CD14-positive monocyte (primary cell): Measurements from ENCODE around the gene CATSPER4. TPM values are rescaled to one million over a fixed set of nuclear protein-coding genes. Genes with fewer than 3 reads are reported as not detected.

Source experiments
- DNase-seq, 3 donors: peaks; one replicate each; pipeline ENCODE4 v3.0.0-alpha.2; 2011 to 2022
- H2AFZ ChIP-seq: 2 replicates; pipeline ENCODE4 v1.6.0; 2012; ENCODE audit warnings: mild to moderate bottlenecking, low read depth, low read length, inconsistent platforms; ENCODE audit not compliant: insufficient read depth, poor library complexity, severe bottlenecking
- H3K27ac ChIP-seq, 2 donors: 1 replicate in 1 of 2; 2 replicates in 1 of 2; pipeline ENCODE4 v1.5.1; 2012 to 2013; ENCODE audit warnings: low read length in 2 of 2, control low read depth in 1 of 2, inconsistent platforms in 1 of 2, low read depth in 1 of 2, mild to moderate bottlenecking in 1 of 2
- H3K27me3 ChIP-seq, 2 donors: one replicate each; pipeline versions ENCODE4 v1.6.0 to v1.6.1; 2011 to 2013; ENCODE audit warnings: low read length in 2 of 2; ENCODE audit not compliant: control insufficient read depth in 2 of 2, insufficient read depth in 2 of 2
- H3K36me3 ChIP-seq, 2 donors: replicated peaks in 1 of 2; 1 replicate in 1 of 2; 2 replicates in 1 of 2; pipeline versions ENCODE4 v1.5.1 to v1.6.1; 2012 to 2013; ENCODE audit warnings: low read length in 2 of 2, control low read depth in 1 of 2, inconsistent platforms in 1 of 2, mild to moderate bottlenecking in 1 of 2; ENCODE audit not compliant: insufficient read depth in 2 of 2, control insufficient read depth in 1 of 2
- H3K4me1 ChIP-seq, 2 donors: 1 replicate in 1 of 2; 2 replicates in 1 of 2; pipeline versions ENCODE4 v1.5.1 to v1.6.1; 2012 to 2013; ENCODE audit warnings: low read length in 2 of 2, control low read depth in 1 of 2, inconsistent platforms in 1 of 2, mild to moderate bottlenecking in 1 of 2, moderate library complexity in 1 of 2; ENCODE audit not compliant: insufficient read depth in 2 of 2, control insufficient read depth in 1 of 2
- H3K4me2 ChIP-seq: replicated peaks from 2 replicates; pipeline ENCODE3; 2012; ENCODE audit warnings: low read length, moderate library complexity, mild to moderate bottlenecking; ENCODE audit not compliant: poor library complexity, severe bottlenecking; ENCODE audit errors: extremely low read depth
- H3K4me3 ChIP-seq, 3 experiments: fragments of 200-600 bp in 1 of 3; sonication (generic) in 1 of 3; replicated peaks in 1 of 3; 1 replicate in 2 of 3; 2 replicates in 1 of 3; pipeline ENCODE4 v1.5.1; 2011 to 2013; ENCODE audit warnings: low read length in 3 of 3, mild to moderate bottlenecking in 3 of 3, control low read depth in 2 of 3, low read depth in 2 of 3, inconsistent platforms in 1 of 3, moderate library complexity in 1 of 3
- H3K79me2 ChIP-seq: 2 replicates; pipeline ENCODE4 v1.6.0; 2012; ENCODE audit warnings: mild to moderate bottlenecking, control low read depth, inconsistent platforms, low read length, moderate library complexity; ENCODE audit not compliant: insufficient read depth
- H3K9ac ChIP-seq: 2 replicates; pipeline ENCODE4 v1.6.0; 2017; ENCODE audit warnings: low read length, mild to moderate bottlenecking; ENCODE audit not compliant: insufficient read depth, poor library complexity, severe bottlenecking
- H3K9me3 ChIP-seq, 2 donors: replicated peaks in 1 of 2; 1 replicate in 1 of 2; 2 replicates in 1 of 2; pipeline versions ENCODE4 v1.5.1 to v1.6.1; 2012 to 2013; ENCODE audit warnings: low read length in 2 of 2, control low read depth in 1 of 2; ENCODE audit not compliant: control insufficient read depth in 1 of 2, insufficient read depth in 1 of 2
- H4K20me1 ChIP-seq: 2 replicates; pipeline ENCODE4 v1.6.0; 2012; ENCODE audit warnings: mild to moderate bottlenecking, low read length, control low read depth, moderate library complexity; ENCODE audit not compliant: insufficient read depth
- H3K27ac Mint-ChIP-seq, 7 donors: one replicate each; pipeline ENCODE4 v1.8.0; 2020; ENCODE audit warnings: mild to moderate bottlenecking in 7 of 7, mixed read lengths in 7 of 7, moderate library complexity in 6 of 7, inconsistent platforms in 2 of 7
- H3K27me3 Mint-ChIP-seq, 3 donors: one replicate each; pipeline ENCODE4 v1.8.0; 2021 to 2022; ENCODE audit warnings: low read depth in 3 of 3, mild to moderate bottlenecking in 3 of 3, mixed read lengths in 3 of 3, moderate library complexity in 3 of 3, inconsistent platforms in 1 of 3
- H3K36me3 Mint-ChIP-seq, 2 donors: one replicate each; pipeline ENCODE4 v1.8.0; 2020; ENCODE audit warnings: mixed read lengths in 2 of 2, inconsistent platforms in 1 of 2, mild to moderate bottlenecking in 1 of 2
- H3K4me1 Mint-ChIP-seq: one replicate; pipeline ENCODE4 v1.8.0; 2020; ENCODE audit warnings: mild to moderate bottlenecking, mixed read lengths
- H3K4me3 Mint-ChIP-seq, 2 donors: one replicate each; pipeline ENCODE4 v1.8.0; 2020; ENCODE audit warnings: mild to moderate bottlenecking in 2 of 2, mixed read lengths in 2 of 2, moderate library complexity in 1 of 2
- H3K9me3 Mint-ChIP-seq, 7 donors: one replicate each; pipeline ENCODE4 v1.8.0; 2020 to 2022; ENCODE audit warnings: mixed read lengths in 7 of 7, mild to moderate bottlenecking in 6 of 7, moderate library complexity in 6 of 7, inconsistent platforms in 2 of 7
- WGBS: methylation state at CpG from one replicate; pipeline ENCODE4 v1.1.5; 2013; ENCODE audit warnings: missing lambda C conversion rate; ENCODE audit not compliant: insufficient coverage; 5-methylcytosine and 5-hydroxymethylcytosine counted together
- intact Hi-C, 2 donors: fragments of 100-400 bp; cut with micrococcal nuclease; formaldehyde crosslinking; loops; one replicate each; pipeline versions ENCODE4 v1.15.0 to v1.15.1; 2023
- polyA plus RNA-seq, 3 donors: library from polyadenylated mRNA; depleted of rRNA in 1 of 3; unstranded in 2 of 3; stranded (reverse) in 1 of 3; fragments of 300-500 nt in 2 of 3; fragments of >200 nt in 1 of 3; fragmentation: Illumina TruSeq in 2 of 3; gene quantifications; 1 replicate in 2 of 3; 2 replicates in 1 of 3; pipeline ENCODE4 v1.2.3, GENCODE V29; 2012 to 2021
- TF ChIP-seq, protein P1 (sequence below): fragments of 200-600 bp; IDR thresholded peaks from one replicate; pipeline ENCODE4 v1.8.0; 2022; ENCODE audit warnings: antibody characterized with exemption, mild to moderate bottlenecking

The CATSPER4 gene
- polyA plus RNA-seq, 3 donors = not detected

DNA sequence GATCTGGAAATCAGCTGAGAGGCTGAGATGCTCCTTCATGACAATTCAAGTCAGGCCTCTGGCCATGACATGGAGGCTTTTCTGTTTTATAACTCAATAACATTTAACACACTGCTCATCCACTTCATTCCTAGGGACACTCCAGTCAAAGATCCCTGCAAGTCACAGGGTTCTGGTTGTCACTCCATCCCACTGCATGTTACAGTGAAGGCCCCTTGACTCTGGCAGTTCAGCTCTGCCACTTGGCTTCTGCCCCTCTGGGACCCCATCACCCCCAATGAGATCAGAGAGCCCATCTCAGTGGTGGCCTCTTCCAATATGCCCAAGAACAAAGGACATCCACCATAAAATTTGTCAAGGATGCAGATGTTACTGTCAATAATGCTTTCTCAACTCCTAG, 41.5 kb upstream of the CATSPER4 start:
- Histone ChIP-seq H4K20me1 (no peaks in the 10 kb centered on the region), H2AFZ (no peak overlapping the region), H3K4me1 (peaks cover 18 to 27% of the 10 kb centered on the region in 2 donors), H3K79me2 (no peaks in the 10 kb centered on the region), H3K27ac (no peak overlapping the region), H3K4me2 (no peak overlapping the region), H3K27me3 (no peaks in the 10 kb centered on the region), H3K9ac (no peak overlapping the region), H3K9me3 (no peaks in the 10 kb centered on the region), H3K36me3 (no peaks in the 10 kb centered on the region), H3K4me3 (no peak overlapping the region)
- no peak for DNase-seq
- intact Hi-C loops = loop anchor here (10.0 kb wide), 1 partner anchor 114 kb away; no protein-coding TSS in a partner anchor
- Mint-ChIP-seq H3K9me3 (no peaks in the 10 kb centered on the region), H3K4me1 (peaks cover 26% of the 10 kb centered on the region), H3K36me3 (no peaks in the 10 kb centered on the region), H3K27me3 (peaks cover 3 to 12% (median 11%) of the 10 kb centered on the region in 3 donors), H3K27ac (peak overlapping the region in 3 of 7 donors; percentile 19 to 70 (median 68)), H3K4me3 (no peak overlapping the region)
- TF ChIP-seq, protein P1, sequence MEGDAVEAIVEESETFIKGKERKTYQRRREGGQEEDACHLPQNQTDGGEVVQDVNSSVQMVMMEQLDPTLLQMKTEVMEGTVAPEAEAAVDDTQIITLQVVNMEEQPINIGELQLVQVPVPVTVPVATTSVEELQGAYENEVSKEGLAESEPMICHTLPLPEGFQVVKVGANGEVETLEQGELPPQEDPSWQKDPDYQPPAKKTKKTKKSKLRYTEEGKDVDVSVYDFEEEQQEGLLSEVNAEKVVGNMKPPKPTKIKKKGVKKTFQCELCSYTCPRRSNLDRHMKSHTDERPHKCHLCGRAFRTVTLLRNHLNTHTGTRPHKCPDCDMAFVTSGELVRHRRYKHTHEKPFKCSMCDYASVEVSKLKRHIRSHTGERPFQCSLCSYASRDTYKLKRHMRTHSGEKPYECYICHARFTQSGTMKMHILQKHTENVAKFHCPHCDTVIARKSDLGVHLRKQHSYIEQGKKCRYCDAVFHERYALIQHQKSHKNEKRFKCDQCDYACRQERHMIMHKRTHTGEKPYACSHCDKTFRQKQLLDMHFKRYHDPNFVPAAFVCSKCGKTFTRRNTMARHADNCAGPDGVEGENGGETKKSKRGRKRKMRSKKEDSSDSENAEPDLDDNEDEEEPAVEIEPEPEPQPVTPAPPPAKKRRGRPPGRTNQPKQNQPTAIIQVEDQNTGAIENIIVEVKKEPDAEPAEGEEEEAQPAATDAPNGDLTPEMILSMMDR = no peak

DNA sequence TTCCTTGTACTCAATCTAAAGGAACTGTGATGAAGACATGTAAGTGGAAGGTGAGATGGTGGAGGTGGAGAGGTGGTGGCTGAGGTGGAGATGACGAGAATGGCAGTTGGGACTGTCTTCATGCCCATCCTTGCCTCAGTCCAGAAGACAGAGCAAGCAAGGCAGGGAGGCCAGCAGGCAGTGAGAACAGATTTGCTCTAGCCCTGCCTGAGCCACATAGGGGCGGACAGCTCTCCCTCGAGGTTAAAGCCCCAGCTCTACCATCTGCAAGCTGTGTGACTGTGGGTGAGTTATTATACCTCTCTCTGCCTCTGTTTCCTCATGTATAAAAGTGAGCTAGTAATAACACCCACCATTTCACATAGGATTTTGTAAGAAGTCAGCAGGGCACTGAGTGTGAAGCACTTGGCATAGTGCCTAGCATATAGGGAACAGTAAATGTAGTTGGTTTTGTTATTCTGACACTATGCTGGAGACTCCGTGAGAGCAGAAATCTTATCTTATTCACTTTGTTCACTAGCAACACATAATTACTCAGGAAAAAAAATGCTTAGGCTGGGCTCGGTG, 36.4 kb upstream of the CATSPER4 start:
- Histone ChIP-seq H3K9ac (no peak overlapping the region), H3K27ac (no peak overlapping the region), H3K36me3 (no peaks in the 10 kb centered on the region), H2AFZ (no peak overlapping the region), H3K4me1 (peaks cover 24 to 36% of the 10 kb centered on the region in 2 donors), H3K79me2 (no peaks in the 10 kb centered on the region), H3K4me2 (no peak overlapping the region), H3K27me3 (peaks cover 5 to 28% of the 10 kb centered on the region in 2 donors), H3K9me3 (no peaks in the 10 kb centered on the region), H3K4me3 (no peak overlapping the region), H4K20me1 (no peaks in the 10 kb centered on the region)
- WGBS = 100% methylated on average over 1 of the region's 5 CpGs
- H3K9me3 Mint-ChIP-seq = peaks cover 0 to 3% (median 0%) of the 10 kb centered on the region in 7 donors
- intact Hi-C loops = no loop called here
- H3K4me3 Mint-ChIP-seq = peak overlapping the region in 1 of 2 donors; percentile 59
- peaks cover 35% of the 10 kb centered on the region for H3K4me1 Mint-ChIP-seq
- DNase-seq = peak in 1 of 3 donors; percentile 40
- H3K27me3 Mint-ChIP-seq = peaks cover 35 to 53% (median 47%) of the 10 kb centered on the region in 3 donors
- H3K36me3 Mint-ChIP-seq = no peaks in the 10 kb centered on the region
- TF ChIP-seq, protein P1 = no peak
- H3K27ac Mint-ChIP-seq = peak overlapping the region in 5 of 7 donors; percentile 38 to 86 (median 52)
